D721Med (cell line): Measurements from ENCODE around the gene USP6.

Experiments used
- DNase-seq: peaks from one replicate; pipeline ENCODE4 v3.0.0; 2011; ENCODE audit warnings: low spot score; ENCODE audit not compliant: insufficient read length
- FAIRE-seq: peaks from 2 replicates; lab custom pipeline; 2011; peaks lifted over from hg19 to GRCh38; lab: Jason Lieb, UNC
- TF ChIP-seq, protein P1 (sequence below): IDR thresholded peaks from 2 replicates; pipeline ENCODE4 v1.5.1; 2012; ENCODE audit warnings: mild to moderate bottlenecking, control low read depth; ENCODE audit not compliant: insufficient read depth; ENCODE audit errors: missing control alignments

Gene USP6

GRCh38 chr17:5198472-5198871 lies 82.6 kb downstream of the USP6 start:
- DNase-seq, result no peak
- TF ChIP-seq, protein P1, sequence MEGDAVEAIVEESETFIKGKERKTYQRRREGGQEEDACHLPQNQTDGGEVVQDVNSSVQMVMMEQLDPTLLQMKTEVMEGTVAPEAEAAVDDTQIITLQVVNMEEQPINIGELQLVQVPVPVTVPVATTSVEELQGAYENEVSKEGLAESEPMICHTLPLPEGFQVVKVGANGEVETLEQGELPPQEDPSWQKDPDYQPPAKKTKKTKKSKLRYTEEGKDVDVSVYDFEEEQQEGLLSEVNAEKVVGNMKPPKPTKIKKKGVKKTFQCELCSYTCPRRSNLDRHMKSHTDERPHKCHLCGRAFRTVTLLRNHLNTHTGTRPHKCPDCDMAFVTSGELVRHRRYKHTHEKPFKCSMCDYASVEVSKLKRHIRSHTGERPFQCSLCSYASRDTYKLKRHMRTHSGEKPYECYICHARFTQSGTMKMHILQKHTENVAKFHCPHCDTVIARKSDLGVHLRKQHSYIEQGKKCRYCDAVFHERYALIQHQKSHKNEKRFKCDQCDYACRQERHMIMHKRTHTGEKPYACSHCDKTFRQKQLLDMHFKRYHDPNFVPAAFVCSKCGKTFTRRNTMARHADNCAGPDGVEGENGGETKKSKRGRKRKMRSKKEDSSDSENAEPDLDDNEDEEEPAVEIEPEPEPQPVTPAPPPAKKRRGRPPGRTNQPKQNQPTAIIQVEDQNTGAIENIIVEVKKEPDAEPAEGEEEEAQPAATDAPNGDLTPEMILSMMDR, result no peak
- FAIRE-seq, result no peak

DNA sequence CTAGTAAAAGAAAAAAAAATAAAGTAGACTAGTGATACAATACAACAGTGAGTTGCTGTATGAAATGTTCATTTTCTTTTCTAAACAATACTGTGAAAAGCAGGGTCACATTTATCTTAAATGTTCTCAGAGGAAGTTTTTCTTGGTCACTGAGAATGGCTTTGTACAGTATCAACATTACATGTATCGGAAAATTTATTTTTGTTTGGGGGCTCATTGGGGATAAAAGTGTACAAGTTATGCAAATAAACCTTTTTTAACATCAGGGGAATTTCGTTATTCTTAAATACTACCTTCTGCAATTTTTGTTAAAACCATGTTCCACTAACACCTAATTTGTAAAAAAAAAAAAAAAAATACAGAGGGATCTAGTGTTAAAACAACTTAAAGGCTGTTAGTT lies 84.5 kb downstream of the USP6 start:
- DNase-seq (no peak), FAIRE-seq (no peak)
- TF ChIP-seq, protein P1, result no peak

- no peak for DNase-seq
- TF ChIP-seq, protein P1, result no peak
- no peak for FAIRE-seq
Observed at GRCh38 chr17:5201011-5201410, 85.2 kb downstream of the USP6 start.

GRCh38 chr17:5203178-5203907 lies 87.5 kb downstream of the USP6 start:
- no peak for DNase-seq

DNA sequence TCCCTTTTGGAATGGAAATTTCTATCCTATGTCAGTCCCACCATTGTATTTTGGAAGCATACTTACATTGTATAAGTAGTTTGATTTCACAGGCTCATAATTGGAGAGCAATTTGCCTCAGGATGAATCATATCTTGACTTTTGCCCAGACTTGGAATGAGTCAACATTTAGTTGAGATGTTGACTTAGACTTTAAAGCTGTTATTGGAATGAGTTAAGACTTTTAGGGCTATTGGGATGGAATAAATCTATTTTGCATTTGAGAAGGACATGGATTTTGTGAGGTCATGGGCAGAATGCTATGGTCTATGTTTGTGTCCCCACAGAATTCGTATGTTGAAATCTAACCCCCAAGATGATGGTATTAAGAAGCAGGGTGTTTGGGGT lies 88.1 kb downstream of the USP6 start:
- DNase-seq (no peak), FAIRE-seq (no peak)
- TF ChIP-seq, protein P1, result no peak

More at GRCh38 chr17:5203178-5203907, 87.5 kb downstream of the USP6 start:
- FAIRE-seq, result no peak
- TF ChIP-seq, protein P1, result no peak

GRCh38 chr17:5209396-5209795 lies 93.6 kb downstream of the USP6 start:
- TF ChIP-seq, protein P1, result no peak
- FAIRE-seq (no peak), DNase-seq (no peak)

- TF ChIP-seq, protein P1, result no peak
- DNase-seq (no peak), FAIRE-seq (no peak)
Observed at GRCh38 chr17:5210091-5210490, 94.3 kb downstream of the USP6 start.
